HuH-7.5 (cell line): Measurements from ENCODE around the gene SPATA6.
"Not testable (repeated sequence)": the region's sequence is repeated elsewhere in the genome, so short reads cannot be mapped to it uniquely, and the experiment has no call there.

Source experiments
- DNase-seq: peaks from one replicate; pipeline ENCODE4 v3.0.0; 2011; ENCODE audit warnings: low spot score

The SPATA6 gene

GRCh38 chr1:48471691-48472576, at the start of gene SPATA6:
Gene SPATA6 (minus strand): TSS chr1:48472204. CDS start chr1:48472008, 196 bp downstream.
- peak; percentile 84 for DNase-seq

- DNase-seq, result not testable (repeated sequence)
Measured at GRCh38 chr1:48519896-48520295, 47.9 kb upstream of the SPATA6 start.

GRCh38 chr1:48506870-48507269, 34.9 kb upstream of the SPATA6 start:
- DNase-seq, result no peak

GRCh38 chr1:48500541-48501450, 28.8 kb upstream of the SPATA6 start:
- DNase-seq, result no peak

- no peak for DNase-seq
Measured at GRCh38 chr1:48499211-48499735, 27.3 kb upstream of the SPATA6 start.

- DNase-seq, result no peak
Measured at GRCh38 chr1:48498096-48498791, 26.2 kb upstream of the SPATA6 start.

GRCh38 chr1:48495911-48496310, 23.9 kb upstream of the SPATA6 start:
- DNase-seq, result no peak

- DNase-seq, result no peak
Measured at GRCh38 chr1:48495166-48495565, 23.2 kb upstream of the SPATA6 start.

GRCh38 chr1:48493970-48494769, 22.2 kb upstream of the SPATA6 start:
- DNase-seq, result peak; percentile 40

- DNase-seq, result no peak
Measured at GRCh38 chr1:48493041-48493440, 21.0 kb upstream of the SPATA6 start.

- no peak for DNase-seq
Measured at GRCh38 chr1:48492392-48492791, 20.4 kb upstream of the SPATA6 start.

GRCh38 chr1:48488721-48489120, 16.7 kb upstream of the SPATA6 start:
- DNase-seq, result no peak

GRCh38 chr1:48480504-48480903, 8.5 kb upstream of the SPATA6 start:
- no peak for DNase-seq

- not testable (repeated sequence) for DNase-seq
Measured at GRCh38 chr1:48480023-48480422, 8.0 kb upstream of the SPATA6 start.

GRCh38 chr1:48472638-48473037, 634 bp upstream of the SPATA6 start:
- no peak for DNase-seq

GRCh38 chr1:48470950-48471690, 884 bp downstream of the SPATA6 start:
- DNase-seq, result no peak

GRCh38 chr1:48470481-48470855, 1.5 kb downstream of the SPATA6 start:
- no peak for DNase-seq

- DNase-seq, result no peak
Measured at GRCh38 chr1:48469616-48470480, 2.2 kb downstream of the SPATA6 start.

GRCh38 chr1:48466594-48466993, 5.4 kb downstream of the SPATA6 start:
- DNase-seq, result no peak
